ENCODE results near the gene LAMC1.

LAMC1 gene

DNA sequence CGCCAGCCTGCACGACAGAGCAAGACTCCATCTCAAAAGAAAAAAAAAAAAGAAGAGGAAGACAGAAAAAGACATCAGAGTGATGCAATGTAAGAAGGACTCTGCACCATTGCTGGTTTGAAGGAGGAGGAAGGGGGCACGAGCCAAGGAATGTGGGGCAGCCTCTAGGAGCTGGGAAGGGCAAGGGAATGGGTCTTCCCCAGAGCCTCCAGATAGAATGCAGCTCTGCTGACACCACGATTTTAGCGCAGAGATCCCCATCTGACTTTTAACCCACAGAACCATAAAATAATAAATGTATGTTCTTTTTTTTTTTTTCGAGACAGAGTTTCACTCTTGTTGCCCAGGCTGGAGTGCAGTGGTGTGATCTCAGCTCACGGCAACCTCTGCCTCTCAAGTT is 129.0 kb downstream of the LAMC1 start:
- no peak for DNase-seq

DNA sequence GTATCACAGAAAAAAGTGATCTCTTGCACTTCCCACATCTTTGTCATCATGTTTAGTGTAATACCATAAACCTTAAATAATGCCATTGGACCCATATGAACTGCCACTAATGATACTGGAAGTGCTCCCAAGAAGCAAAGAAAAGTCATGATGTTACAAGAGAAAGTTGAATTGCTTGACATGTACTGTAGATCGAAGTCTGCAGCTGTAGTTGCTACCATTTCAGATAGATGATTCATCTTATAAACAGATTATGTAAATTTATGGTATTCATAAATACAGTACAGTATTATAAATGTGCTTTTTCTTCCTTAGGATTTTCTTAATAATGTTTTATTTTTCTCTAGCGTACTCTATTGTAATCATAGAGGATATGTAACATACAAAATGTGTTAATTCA is 132.7 kb downstream of the LAMC1 start:
- DNase-seq = no peak

DNA sequence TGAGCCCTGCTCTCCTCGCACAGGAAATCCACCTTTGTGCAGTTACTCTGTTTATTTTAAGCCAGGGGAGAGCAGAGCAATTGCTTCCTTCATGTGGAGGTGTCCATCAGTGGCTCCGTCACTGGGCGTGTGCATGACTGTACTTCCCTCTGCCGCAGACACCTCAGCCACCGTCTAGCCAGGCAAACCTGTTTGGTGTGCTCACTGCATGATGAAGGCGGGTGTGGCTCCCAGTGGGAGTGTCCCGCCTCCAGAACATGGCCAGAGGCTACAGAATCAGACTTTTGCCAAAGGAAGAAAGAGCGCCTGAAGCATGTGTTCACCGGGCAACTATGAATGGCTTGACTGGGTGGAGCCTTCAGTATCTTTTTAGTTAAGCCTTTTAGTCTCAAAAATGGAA is 136.7 kb downstream of the LAMC1 start:
- DNase-seq = no peak

DNA sequence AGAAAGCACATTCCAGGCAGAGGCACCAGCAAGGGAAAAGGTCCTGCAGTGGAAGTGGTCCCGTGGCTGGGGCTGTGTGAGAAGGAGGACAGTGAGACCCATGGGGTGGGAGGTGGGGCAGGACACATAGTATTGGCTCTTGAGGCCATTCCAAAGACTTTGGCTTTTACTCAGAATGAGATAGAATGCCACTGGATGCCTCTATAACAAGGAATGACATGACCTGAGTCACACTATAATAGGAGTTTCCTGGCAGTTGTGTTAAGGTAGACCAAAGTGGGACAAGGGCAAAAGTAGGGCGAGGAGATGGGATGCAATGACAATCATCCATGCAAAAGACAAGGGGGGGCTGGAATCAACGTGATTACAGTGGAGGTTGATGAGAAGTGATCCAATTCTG is 138.2 kb downstream of the LAMC1 start:
- DNase-seq = no peak

DNA sequence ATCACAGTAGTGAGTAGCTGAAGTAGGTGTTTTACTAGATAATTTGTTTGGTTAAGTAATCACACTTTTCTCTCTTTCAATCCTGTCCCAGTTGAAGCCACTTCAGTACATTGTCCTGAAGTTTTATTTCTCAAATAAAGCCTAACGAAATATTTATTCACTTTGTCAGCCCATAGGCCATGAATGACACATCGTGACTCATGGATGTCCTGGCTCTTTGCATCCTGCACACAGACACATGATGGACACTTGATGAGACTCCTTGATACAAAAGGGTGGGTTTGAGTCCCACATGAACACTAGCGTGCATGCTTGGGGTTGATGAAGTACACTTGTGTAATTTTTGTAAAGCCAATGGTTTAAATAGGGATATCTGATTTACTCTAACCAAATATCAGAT is 140.1 kb downstream of the LAMC1 start:
- no peak for DNase-seq

DNA sequence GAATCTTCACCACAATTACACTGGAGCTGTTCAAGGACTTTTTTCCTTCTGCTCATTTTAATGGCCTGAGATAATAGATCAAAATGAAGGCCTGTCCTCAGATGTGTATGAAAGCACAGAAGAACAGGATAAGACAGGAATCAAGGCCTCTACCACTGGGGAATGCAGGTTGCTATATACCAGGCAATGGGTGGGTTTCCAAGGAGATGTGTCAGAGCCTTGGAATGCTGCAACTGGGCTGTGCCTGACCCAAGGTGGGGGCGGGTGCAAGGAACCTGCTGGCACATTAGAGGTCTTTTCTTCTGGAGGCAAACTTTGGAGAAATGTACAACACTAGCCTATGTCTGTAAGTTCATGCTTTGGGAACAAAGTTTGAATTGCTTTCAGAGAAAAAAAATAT is 141.1 kb downstream of the LAMC1 start:
- DNase-seq = no peak

DNA sequence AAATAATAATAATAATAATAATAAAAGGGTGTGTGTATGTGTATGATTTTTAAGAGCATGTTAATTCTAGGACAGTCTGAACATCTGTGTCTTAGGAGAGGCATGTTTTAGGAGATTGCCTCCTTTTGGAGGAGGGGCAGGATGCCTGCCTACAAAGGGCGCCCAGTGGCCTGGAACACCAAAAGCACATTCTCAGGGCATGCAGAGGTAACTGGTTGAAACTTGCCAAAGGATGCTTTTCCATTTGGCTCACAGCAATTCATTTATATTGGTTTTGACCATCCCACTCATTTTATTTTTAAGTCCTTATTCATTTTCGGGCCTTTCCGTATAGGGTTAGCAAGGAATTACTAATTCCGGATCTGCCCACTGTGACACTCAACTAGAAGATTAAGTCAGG is 141.7 kb downstream of the LAMC1 start:
- DNase-seq = no peak

DNA sequence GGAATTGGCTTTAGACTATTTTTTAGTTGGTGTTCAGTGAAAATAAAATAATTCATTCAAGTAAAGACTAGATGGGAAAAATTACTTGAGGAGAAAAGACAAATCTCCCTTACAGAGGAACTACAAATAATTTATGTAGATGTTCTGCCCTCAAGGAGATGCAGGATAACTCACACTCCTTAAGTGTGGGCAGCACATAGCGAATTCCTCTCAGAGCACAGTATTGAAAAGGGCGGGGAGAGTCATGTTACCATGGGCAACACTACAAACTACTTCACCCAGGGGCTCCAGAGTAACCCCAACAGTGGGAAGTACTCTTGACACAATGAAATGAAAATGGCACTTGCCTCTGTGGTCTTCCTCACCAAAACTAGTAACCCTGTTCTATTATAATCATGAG is 142.2 kb downstream of the LAMC1 start:
- DNase-seq = no peak

DNA sequence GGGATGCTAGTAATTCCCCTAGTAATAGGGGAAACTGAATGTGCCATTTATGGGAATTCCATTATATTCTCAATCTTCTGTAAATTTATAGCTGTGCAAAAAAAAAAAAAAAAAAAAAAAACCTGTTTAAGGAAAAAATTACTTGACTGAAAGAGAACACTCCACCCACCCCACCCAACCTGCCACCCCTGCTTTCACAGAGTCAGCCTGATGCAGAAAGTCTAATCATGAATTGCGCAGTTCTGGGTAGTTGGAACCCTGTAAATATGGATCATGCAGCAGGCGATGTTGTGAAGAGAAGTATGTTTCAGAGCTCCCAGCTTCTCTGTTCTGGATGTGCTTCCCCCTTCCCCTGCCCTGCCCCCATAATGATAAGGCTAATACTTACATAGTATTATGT is 143.2 kb downstream of the LAMC1 start:
- no peak for DNase-seq

DNA sequence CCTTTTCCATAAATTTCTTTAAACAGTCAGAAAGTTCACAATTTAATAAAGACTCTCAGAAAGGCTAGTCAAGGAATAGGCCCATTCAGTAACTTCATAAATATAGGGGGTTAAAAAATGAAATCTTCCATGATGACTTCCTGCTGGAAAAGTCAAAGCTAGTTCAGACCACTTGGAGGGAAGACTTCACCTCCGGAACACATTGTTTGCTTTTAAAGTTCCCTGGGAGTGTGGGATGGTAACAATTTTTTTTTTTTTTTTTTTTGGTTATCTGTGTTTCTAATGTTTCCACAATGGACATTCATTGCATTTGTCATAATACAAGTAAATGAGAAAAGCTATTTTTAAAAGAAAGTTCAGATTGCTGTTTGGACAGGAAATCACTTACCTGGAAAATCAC is 144.5 kb downstream of the LAMC1 start:
- DNase-seq = no peak

DNA sequence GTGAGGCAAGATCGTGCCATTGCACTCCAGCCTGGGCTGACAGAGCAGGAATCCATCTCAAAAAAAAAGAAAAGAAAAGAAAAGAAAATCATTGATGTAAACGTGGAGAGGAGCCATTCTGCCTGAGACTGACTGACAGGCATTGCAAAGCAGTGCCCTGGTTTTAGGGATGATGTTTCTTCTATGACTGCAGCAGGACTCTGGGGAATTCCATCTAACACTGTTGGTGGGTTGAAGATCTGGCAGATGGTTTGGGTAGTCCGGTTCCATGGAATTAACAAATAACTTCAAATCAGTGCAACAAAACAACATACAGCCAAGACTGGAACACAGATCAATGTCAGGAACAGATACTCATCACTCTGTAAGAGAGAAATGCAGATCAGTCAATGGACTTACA is 145.1 kb downstream of the LAMC1 start:
- peak; percentile 35 for DNase-seq

DNA sequence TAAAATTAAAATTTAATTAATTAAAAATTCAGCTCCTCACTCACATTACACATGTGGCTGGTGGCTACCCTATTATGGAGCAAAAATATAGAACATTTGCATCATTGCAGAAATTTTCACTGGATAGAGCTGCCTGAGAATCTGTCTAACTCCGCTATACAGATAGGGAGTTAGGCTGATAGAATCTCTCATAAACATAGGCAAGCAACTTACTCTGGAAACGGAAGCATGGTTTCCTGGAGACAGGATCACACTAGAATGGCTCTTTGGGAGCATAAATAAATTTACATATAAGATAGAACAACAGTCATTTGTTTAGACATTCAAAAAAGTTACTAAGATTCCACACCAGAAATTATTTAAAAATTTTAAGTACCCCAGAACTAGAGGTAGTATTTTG is 150.6 kb downstream of the LAMC1 start:
- DNase-seq = no peak

DNA sequence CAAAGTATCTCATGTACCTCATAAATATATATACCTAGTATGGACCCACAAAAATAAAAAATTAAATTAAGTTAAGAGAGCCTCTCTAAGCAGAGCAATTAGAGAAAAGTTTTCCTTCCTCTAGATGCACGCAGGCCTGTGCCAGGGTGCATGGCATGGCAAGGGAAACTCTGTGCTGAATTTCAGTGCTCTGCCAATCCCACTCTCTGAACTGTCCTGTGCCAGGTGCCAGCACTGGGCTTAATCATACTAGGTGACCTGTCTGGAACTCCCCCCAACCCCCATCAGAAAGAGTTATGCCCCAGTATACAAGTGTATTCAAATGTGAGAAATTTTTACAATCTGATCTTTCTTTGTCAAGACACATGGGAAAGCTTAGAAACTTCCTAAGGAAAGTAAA is 152.4 kb downstream of the LAMC1 start:
- DNase-seq = no peak

DNA sequence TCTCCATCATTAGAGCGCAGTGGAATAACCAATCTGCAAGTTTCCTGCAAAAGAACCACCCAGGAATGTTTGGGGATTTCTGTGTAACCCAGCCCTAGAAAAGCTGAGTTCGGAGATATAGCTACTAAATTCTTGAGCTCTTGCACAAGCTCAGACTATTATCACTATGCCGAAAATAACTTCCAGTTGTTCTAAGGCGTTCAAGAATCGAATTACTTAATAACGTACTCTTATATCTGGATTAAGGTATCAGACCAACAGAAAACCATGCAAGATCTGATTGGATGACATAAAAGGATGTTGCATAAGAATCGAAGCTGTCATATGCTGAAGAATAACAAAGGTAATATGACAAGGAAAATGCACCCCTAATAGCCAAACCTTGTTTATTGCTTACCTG is 155.3 kb downstream of the LAMC1 start:
- no peak for DNase-seq

DNA sequence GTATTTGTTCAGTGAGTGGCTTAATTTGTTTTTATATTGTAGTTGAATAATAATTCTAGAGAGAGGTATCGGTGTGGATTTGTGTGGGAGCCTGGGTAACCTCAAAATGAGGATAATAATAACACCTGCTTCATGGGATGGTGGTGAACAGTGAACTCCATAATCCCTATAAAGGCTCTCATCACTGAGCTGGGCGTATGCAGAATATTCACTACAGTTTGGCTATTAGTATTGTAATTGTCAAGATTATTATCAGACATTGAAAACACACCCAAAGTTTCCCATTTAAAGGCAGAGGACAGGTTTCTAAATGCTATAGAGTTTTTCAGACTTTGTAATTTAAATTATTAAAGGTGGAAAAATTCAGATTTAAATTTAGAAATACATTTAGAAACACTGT is 155.8 kb downstream of the LAMC1 start:
- DNase-seq = no peak

DNA sequence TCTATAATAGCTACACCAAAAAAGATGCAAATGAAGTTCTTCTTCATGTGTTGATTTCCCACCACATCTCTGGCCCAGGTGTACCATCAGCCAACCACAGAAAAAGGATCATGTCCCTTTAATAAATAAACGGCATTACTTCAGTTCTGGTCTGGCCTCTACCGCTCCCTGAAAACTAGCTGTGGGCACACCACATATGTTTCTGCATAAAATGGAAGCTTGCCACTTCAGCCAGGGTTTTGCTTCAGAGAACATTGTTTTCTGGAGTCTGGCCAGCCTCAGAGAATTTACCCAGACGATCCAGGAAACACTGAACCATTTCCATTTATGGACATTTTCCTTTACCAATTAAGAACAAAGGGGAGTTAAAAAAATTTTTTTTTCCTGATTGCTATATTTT is 157.0 kb downstream of the LAMC1 start:
- no peak for DNase-seq

DNA sequence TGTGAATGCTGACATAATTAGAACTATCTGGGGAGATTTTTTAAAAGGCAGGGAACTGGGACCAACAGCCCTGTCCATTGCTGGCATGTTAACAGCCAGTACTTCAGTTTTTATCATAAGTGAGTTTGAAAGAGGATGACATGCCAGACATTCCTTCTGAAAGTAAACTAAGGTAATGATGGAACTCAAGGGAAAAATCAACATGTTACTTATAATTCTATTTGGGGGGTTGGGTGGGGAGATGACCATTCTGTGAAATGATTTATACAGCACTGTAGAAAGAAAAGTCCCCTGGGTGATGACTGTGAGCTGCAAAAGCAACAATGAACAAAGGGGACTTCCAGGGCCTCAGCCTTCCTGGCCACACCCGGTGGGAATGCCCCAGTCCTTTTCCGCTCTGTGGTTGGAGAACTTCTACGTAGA is 157.4 kb downstream of the LAMC1 start:
- no peak for DNase-seq

DNA sequence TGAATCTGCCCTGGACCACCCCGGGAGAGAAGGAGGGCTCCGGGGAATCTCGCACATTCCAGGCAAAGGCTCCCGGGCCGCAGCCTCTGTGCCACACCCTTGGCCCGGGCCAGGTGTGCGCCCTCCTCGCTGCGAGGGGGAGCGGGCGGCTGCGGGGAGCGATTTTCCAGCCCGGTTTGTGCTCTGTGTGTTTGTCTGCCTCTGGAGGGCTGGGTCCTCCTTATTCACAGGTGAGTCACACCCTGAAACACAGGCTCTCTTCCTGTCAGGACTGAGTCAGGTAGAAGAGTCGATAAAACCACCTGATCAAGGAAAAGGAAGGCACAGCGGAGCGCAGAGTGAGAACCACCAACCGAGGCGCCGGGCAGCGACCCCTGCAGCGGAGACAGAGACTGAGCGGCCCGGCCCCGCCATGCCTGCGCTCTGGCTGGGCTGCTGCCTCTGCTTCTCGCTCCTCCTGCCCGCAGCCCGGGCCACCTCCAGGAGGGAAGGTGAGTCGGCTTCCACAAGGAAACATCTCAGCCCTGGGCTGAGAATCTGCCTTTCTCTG is 162.8 kb downstream of the LAMC1 start, which contains the start of gene LAMC2:
Gene LAMC2, plus strand, starts transcription at position 324 of the 550 bp plus-strand sequence. Its CDS starts 89 bp downstream, at position 413.
- no peak for DNase-seq

DNA sequence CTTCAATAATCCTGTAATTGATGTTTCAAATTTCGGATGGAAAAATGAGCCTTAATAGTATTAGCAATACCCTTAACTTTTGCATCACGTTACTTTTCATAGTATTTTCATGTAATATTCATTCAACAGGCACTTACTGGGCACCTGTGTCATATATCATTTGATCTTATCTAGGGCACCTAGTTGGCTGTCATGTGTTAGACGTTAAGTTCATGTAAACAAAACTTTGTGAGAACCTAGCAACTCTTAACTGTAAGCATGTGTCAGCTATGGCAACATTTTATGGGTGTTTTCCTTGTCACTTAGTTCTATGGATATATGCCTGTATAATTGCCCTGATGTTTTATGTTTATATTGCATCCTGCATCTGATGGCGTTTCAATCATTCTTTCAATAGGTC is 163.6 kb downstream of the LAMC1 start:
- DNase-seq = no peak

DNA sequence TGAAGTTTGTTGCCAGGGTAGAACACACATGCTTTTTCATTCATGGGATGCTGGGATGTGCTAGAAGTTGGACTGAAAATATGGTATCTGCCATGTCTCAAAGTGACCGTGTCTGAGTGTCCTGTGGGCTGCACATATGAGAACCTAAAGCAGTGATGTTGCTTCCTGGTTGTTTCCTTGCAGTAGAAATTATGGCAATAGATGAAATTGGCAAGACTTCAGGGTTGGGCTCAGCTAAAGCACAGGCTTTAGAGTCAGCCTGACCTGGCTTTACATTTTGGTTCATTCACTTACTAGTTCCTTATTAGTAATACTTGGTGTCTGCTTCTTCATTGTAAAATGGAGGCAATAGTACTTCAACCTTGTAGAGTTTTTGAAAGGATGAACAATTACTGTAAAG is 165.0 kb downstream of the LAMC1 start:
- DNase-seq = no peak

DNA sequence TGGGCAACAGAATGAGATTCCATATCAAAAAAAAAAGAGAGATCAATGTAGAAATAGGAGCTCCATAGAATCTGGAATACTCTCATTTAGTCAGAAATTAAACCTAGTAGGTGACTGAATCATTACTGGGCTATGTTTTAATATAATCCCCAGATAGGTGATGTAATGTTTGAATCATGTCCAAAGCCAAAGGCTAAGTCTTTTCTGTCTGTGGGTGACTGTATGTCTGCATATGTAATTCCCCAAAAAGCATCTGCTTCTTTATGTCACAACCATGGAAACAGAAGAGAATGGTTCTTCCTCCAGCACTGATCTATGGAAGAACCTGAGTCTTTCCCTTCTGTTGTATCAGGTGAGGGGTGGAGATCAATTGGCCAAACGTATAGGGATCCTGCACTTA is 168.6 kb downstream of the LAMC1 start:
- DNase-seq = no peak

DNA sequence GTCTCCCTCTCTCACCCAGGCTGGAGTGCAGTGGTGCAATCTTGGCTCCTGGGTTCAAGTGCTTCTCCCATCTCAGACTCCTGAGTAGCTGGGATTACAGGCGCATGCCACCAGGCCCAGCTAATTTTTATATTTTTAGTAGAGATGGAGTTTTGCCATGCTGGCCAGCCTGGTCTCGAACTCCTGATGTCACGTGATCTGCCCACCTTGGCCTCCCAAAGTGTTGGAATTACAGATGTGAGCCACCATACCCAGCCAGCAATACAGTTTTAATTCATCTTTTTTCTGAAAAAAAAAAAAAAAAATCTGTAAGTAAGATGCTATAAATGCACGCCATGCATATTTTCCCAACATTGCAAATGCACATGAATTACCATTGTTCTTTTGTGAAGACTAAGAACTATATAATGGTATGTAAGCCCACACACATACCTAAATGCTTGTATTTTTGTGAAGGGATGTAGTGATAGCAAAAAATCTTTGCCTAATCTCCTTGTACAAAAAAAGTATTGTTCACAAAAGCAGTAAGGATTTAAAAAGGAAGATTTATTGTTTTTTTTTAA is 170.8 kb downstream of the LAMC1 start:
- no peak for DNase-seq

DNA sequence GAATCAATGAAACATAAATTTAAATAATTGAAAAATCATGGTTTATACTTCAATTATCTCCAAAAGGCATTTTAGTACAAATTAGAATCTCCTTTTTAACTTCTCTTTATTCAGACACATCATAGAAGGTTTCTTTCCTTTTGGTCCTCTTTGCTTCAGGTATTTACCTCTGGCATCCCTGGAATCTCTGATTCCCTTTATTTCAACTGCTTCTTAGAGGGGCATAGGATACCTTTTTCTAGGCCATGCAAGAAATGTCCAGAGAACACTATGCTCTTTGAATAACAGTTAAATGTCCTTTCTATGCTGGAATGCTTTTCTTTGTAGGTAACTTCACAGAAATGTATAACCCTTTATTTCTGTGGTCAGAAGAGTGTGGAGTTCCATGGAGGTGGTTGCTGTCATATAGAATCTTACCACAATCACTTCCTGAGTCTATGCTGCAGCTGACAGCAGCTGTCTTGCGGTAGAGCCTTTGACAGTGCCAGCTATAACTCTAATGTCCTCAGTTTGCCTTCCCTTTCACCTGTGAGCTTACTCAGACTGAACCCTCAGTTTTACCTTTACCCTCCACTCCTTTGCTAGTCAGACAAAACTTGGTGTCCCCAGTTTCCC is 171.4 kb downstream of the LAMC1 start:
- no peak for DNase-seq

DNA sequence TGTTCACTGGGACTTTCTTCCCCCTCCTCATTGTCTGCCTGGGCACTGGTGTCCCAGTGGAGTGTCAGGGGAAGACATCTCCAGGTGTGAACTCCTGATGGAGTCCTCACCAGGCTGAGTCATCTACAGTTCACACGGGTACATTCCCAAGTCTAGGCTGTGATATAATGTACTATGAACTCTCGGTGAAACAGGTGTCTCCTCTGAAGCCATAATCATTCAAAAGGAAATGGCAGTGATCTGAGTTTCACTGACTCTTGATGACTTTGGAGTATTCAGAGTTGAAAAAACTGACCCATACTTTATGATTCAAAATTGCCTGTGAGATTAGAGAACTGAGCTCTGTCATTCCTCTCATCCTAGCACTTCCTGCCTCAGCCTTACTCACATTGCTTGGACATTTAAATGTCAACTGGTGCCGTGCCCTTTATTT is 171.9 kb downstream of the LAMC1 start:
- no peak for DNase-seq

All from NCI-H82 (cell line).